GM19397 (cell line): ENCODE results near the gene SLC43A1.

Experiments
- ATAC-seq: cut with Tn5 transposase; IDR thresholded peaks from one replicate; pipeline ENCODE4 v1.9.1; 2021; ENCODE audit warnings: mild to moderate bottlenecking, moderate library complexity; ENCODE audit not compliant: unreplicated experiment

The SLC43A1 gene

DNA sequence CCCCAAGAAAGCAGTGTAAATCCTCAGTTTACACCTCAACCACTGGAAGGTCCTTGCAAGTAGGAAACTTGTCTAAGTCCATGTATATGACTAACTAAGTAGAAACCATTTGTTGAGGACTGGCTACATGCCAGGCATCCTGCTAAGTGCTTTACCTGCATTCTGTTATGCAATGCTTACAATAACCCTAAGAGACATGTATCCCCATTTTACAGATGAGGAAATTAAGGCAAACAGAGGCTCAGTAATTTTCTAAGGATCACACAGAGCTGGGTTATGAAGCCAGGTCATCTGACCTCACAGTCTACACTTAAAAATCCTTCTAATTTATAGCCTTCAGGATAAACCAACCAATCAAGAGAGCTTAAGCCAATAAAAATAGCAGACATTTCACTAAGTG is 13.5 kb upstream of the SLC43A1 start:
- ATAC-seq: no peak

DNA sequence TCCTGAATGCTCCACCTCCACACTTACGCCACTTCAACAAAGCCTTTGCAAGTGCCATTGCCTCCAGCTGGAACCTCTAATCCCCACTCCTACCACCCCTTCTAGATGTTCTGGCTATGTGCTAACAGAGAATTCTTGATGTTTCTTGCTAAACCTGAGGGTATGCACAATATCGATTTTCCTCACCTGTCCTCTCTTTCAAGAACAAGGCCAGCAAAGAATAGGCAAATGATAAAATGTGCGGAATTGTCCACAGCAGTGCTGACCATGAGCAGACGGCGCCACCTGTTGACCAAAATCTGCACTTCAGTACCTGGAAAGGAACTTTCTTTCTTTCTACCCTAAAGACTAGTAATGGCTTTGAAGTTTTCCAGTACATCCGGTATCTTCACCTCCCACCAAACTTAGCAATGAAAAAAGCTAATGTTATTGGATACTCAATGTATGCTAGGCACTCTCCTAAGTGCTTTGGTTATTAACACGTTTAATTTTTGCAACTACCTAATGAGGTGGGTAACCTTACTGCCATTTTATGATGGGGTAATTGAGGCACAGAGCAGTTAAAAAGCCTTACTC is 11.6 kb upstream of the SLC43A1 start:
- ATAC-seq: no peak

DNA sequence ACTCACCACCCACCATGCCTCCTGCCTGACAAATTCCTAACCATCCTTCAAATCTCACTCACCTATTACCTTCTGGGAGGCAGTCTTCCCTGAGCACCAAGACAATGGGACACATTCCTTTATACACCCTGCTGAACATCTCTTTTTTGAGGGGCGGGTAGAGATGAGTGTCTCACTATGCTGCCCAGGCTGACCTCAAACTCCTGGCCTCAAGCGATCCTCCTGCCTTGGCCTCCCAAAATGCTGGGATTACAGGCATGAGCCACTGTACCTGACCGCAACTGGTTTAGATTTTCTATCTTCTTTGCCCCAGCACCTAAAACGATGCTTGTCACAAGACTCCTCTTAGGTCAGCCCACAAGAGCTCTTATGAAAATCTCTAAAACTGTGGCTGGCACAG is 7.9 kb upstream of the SLC43A1 start:
- no peak for ATAC-seq

DNA sequence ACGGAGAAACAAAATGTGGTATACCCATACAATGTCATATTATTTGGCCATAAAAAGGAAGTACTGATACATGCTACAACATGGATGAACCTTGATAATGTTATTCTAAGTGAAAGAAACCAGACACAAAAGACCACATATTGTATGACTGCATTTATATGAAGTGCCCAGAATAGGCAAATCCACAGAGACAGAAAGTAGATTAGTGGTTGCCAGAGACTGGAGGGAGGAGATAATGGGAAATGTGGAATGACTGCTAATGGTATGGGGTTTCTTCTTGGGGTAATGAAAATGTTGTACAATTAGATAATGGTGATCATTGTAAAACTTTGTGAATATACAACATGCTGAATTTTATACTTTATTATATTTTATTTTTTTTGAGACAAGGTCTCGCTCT is 5.6 kb upstream of the SLC43A1 start:
- no peak for ATAC-seq

DNA sequence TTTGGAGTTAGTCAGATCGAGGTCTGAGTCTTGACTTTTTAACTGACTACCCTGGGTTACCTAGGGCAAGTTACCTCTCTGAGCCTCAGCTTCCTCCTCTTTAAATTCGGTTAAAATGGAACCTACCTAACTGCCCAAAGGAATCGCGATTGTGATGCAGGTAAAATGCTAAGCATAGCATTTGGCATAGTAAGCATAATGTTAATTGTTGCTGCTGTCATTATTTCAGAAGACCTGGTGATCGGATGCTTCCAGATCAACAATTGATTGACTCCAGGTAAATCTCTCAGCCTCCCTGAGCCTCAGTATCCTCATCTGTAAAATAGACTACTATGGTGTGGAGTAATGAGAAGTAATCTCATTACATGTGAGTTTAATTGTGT is 550 bp upstream of the SLC43A1 start:
- no peak for ATAC-seq

DNA sequence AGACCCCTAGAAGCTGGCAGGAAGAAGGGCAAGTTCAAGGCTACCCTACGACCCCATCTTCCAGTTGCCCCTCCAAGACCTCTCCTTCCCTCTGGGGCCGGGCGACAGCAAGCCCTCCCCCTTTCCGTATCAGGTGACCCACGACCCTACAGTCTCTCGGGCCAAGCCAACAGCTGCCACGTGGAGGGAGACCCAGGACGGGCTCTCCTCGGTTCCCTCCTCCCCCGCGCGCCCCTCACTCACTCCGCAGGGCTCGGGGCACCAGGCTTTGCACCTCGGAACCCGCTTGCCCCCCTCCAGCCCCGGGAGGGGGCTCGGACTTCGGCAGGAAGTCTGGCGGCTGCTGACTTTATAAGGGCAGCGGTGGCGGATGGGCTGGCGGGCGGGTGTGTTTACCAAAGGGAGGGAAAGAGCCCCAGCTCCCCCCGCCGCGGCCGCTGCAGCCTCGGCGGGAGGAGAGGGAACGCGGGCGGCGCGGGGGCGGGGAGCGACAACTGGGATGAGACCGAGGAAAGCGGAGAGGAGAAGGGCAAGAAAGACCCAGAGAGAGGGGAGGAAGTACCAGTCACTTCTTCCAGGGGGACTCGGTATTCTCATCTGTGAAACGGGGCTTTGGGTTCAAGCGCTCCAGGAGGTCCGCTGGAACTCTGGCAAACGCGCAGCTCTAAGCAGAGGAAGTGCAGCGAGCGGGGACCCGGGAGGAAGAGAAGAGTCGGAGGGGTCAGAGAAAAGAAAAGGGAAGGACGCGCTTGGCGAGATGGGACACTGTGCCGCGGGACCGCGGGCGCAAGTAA is 767 bp downstream of the SLC43A1 start:
- peak; percentile 46 for ATAC-seq

DNA sequence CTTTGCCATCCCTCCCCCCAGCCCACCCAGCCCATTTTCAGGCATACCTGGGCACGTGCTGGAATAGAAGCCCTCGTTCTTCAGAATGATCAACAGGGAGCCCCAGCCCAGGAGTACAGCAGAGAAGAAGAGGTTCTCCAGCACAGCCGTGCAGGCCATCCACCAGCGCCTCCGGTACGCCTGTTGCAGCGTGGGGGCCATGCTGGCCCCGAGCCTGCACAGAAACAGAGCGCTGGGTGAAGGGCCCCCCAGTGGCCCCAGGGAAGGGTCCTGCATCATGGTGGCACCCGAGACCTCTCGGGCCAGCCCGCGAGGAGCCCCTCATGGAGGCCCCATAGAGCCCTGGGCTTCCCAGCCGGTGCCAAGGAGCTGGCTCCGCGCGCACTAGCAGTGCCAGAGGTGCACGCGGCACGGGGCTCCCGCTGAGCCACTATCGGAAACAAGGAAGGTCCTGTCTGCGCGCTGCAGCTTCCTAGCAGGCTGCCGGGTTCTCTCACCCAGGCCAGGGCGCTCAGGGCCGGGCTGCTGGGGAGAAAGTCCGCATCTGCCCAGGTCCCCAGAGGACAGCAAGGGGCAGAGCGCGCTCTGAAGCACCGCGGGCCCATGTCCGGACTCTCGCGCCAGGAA is 1.5 kb downstream of the SLC43A1 start:
- ATAC-seq: peak; percentile 28

DNA sequence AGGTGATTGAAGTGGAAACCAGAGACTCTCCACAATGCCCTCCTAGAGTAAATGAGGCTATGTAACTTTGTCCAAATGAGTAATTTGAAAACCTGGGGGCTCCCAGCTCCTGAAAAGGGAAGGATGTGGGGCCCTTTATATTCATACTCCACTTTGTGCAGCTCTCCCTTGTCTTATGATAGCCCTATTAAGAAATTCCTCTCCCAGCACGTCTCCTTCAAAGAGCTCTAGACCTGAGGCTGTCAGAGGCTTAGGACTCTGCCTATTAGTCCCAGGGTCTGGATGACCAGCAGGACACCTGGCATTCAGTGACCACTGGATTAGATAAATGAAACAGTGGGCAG is 2.1 kb downstream of the SLC43A1 start:
- no peak for ATAC-seq

DNA sequence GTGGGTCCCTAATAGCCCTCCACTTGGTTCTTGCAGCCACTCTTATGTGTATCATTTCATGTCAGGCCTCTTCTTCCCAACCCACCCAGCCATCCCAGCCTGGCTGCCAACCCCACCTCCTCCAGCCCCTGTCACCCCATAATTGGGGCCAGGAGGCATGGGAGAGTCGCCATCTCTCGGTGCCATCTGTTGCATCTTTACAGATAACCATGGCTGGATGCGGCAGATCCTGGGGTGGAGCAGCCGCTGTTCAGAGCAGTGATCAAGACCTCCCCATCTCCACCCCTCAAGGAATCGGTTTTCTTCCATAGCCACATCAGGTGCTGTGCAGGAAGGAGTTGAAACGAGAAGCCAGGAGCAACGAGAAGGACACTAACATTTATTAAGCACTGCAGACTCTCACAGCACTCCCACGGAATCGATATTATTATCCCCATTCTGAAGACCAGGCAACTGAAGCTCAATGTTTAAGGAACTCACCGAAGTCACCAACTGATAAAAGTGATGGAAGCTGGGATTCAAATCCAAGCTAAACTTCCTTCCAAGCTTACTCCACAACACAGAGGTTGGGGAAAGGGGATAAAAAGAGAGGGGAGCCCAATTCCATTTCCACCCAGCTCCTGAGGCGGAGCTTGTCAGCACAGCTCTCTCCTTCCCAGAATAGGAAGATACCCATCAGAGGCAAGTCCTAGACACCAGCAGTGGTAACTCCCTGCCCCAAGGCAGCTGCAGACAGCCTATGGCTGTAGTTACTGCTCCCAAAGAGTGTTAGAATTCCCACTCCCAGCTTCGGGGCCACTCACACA is 2.7 kb downstream of the SLC43A1 start:
- no peak for ATAC-seq

DNA sequence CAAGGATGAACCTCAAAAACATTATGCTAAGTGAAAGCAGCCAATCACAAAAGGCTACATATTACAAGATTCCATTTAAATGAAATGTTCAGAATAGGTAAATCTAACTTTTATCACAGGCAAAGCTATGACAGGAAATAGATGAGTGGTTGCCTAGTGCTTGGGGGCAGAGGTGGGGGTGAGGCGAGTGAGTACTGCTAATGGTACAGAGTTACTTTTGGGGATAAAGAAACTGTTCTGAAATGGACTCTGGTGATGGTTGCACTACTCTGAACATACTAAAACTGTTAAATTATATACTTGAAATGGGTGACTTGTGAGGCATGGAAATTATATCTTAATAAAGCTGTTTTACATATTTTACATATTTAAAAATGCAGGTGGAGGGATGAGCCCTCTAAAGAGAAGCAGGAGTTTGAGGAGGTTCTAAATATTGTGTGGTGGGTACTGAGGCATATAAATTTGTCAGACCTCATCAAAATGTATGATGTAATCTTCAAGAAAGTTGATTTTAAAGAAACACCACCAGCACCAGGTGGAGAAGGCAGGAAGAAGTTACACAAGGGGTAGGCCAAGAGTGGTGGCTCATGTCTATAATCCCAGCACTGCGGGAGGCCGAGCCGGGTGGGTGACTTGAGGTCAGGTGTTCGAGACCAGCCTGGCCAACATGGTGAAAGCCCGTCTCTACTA is 3.6 kb downstream of the SLC43A1 start:
- ATAC-seq: no peak

DNA sequence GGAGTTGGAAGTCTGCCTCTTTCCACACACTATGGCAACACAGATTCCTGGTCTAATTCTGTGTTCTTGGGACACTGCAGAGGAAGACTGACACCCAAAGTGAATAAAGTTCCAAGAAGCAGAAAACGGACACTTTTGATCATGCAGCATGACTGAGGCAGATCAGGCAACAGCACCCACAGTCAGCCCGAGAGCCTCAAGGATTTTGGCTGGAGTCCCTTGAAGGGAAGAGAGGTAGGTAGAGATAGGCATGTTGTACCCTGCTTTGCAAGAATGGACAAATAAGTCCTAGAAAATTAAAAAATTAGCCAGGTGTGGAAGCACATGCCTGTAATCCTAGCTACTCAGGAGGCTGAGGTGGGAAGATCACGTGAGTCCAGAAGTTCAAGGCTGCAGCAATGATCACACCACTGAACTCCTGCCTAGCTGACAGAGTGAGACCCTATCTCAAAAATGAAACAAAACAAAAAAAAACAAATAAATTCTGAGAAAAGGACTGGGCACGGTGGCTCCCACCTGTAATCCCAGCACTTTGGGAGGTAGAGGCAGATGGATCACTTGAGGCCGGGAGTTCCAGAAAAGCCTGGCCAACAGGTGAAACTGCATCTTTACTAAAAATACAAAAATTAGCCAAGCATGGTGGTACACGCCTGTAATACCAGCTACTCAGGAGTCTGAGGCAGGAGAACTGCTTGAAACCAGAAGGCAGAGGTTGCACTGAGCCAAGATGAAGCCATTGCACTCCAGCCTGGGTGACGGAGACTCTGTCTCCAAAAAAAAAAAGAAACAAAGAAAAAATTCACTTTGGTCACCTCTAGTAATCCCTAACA is 6.9 kb downstream of the SLC43A1 start:
- no peak for ATAC-seq

DNA sequence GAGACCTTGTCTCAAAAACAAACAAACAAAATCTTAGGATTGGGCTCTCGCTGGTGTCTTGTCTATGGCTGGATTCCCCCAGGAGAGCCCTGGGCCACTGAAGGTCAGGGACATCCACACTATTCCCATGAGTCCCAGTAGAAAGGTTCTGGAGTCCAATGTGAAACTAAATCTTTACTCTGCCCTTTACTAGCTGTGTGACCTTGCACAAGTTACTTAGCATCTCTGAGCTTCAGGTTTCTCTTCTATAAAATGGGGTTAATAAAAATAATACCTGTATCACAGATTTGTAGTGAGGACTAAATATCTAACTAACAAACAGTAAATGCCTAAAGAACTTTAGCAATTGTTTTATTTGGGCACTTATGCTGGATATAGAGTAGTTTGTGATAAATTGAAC is 9.0 kb downstream of the SLC43A1 start:
- no peak for ATAC-seq

DNA sequence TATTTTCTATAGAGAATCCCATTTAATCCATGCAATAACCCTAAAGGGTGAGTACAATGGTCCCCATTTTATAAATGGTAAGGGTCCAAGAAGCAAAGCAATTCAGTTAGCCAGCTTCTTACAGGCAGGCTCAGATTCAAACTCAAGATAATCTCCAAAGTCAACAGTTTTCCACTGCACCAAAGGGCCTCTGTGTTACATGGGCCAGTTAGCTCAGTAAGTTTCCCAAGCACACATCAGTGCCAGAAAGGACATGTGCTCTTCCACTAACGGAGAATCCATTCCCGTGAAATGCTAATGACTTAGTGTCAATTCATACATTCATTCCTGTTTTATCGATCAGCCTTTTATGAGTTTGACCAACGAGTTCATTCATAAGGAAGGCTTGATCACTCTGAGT is 11.0 kb downstream of the SLC43A1 start:
- no peak for ATAC-seq

DNA sequence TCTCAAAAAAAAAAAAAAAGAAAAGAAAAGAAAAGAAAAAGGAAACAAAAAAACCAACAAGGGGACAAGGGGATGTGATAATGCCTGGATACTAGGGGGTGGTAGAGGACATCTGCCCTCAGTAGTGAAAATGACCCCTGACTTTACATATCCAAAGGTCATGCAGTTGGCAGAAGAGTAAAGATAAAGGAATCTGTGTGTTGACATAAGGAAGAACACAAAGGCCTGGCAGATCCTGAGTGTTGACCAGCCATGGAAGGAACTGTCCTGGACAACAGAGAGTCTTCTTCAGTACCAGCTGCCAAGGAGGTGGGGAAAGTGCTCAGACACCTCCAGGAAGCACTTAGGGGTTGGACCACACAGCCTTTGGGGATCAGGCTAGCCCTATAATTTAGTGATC is 12.6 kb downstream of the SLC43A1 start:
- no peak for ATAC-seq

DNA sequence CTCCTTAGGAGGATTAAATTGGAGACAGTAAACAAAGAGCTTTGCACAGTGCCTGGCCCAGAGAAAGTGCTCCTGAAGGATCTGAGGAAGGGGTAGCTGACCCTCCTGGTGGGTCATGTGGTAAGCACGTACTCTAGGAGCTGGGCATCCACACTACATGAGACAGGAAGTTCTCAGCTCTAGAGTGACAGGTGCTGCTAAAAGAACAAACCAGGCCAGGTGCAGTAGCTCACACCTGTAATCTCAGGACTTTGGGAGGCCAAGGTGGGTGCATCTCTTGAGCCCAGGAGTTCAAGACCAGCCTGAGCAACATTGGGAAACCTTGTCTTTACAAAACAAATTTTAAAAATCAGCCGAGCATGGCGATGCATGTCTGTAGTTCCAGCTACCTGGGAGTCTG is 13.1 kb downstream of the SLC43A1 start:
- no peak for ATAC-seq

DNA sequence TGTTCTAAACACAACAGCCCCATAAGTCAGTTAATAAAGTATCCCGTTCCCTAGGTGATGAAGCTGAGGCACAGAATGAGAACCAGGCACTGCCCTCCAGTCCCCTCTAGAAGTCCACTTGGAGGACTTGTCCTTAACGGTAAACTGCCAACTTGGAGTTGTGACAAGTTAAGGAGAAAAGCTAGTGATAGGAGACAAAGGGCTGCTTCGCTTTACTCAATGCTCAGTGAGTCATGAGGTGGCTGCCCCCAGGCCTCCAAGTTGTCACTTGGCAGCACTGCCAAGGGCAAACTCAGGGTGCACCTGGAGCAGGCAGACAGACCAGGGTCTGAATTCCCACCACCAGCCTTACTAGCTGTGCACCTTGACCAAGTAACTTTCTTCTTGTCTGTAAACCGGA is 13.5 kb downstream of the SLC43A1 start:
- ATAC-seq: no peak

DNA sequence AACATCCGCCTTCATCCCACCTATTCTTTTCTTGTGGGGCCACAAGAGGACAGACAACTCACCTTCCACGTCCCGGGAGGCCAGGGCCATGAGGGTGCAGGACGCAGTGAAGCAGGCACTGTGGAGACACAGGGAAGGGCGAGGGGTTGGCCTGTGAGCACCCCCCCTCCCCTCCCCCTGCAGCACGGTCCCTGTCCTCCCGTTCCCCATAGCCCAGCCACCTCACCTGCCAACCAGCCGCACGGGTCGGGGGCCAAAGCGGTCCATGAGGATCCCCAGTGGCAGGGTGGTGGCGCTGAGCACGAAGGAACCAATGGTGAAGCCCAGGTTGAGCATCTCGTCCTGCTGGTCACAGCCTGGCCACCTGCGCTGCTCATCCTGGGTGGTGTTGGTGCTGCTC is 14.6 kb downstream of the SLC43A1 start:
- ATAC-seq: no peak

DNA sequence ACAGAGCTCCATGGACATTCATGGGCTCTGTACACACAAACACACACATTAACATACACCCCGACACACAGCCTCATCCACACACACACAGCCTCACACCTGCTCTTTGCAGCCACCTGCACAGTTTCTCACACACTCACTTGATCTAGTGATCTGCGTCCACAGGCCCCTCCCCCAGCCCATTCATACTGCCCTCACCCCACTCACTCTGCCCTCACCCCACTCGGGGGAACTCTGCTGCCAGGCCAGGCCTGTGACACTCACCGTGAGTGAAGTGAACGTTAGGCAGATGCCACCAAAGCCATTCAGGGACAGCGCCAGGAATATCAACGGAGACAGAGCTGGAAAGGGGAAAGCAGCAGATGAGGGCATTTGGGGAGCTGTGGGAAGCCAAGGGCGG is 15.0 kb downstream of the SLC43A1 start:
- no peak for ATAC-seq

DNA sequence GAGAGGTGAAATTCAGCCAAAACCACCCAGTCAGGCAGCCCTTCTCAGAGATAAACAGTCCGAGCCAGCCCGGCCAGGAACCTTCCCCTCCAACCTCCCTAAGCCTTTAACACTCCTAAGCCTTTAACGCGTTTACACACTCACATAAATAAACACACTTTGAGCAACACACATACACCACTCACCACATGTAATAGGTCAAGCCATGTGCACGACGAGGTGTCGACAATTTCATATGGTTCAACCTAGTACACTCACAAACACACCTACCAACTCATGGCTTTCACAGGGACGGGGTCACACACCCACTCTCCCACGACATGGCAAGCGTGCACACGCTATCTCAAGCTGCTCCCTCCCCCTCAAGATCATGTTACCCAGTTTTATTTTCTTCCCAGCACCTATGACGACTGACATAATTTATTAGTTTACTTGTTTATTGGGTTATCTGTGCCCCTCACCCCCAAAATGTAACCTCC is 15.5 kb downstream of the SLC43A1 start:
- peak; percentile 8 for ATAC-seq

DNA sequence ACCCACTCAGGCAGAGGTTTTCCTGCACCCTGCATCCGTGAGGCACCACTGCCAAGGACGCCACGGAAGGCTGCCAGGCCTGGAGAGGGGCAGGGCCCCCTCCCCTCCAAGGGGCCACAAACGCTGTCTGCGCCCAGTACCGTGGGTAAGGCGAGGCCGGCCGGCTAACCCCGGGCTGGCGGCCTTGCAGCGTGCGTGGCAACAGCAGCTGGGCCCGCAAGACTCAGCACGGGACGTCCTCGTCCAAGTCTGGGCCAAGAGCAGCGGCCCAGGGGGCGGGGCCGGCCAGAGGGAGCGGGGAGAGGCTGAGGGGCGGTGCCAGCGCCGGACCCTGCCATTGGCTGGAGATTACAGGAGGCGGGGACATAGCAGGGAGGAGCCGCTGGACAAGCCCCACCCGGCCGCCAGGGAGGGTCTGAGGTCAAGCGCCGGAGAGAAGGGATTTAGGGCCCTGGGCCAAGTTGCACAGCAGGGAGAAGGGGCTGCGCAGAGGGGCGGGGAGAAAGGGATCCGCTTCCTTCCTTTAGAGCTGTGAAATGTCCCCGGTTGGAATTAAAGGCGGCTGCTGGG is 16.0 kb downstream of the SLC43A1 start:
- peak; percentile 97 for ATAC-seq
